ENCODE results near the gene FTO.

The FTO gene

GRCh38 chr16:54160939-54161897, 457.3 kb downstream of the FTO start:
- ChIA-PET CTCF (no interaction called here), POLR2A (ENCODE audit: low non-redundant PET) (no interaction called here)
- DNase-seq (ENCODE audit: low spot score) = no peak
- no peak for TF ChIP-seq CTCF (conservative IDR thresholded peaks at IDR 0.05; ENCODE audit: low read depth)
- no peak overlapping the region for H3K27ac ChIP-seq

GRCh38 chr16:54163197-54163843, 459.4 kb downstream of the FTO start:
- ChIA-PET CTCF (interaction anchor here (0.6 kb wide), 1 partner anchor 251 kb away, joined by 3 read pairs; no protein-coding TSS in a partner anchor), POLR2A (ENCODE audit: low non-redundant PET) (no interaction called here)
- H3K27ac ChIP-seq = no peak overlapping the region
- DNase-seq (ENCODE audit: low spot score) = no peak
- TF ChIP-seq CTCF (conservative IDR thresholded peaks at IDR 0.05; ENCODE audit: low read depth) = no peak

- TF ChIP-seq CTCF (conservative IDR thresholded peaks at IDR 0.05; ENCODE audit: low read depth) = no peak
- ChIA-PET CTCF (no interaction called here), POLR2A (ENCODE audit: low non-redundant PET) (no interaction called here)
- no peak overlapping the region for H3K27ac ChIP-seq
- no peak for DNase-seq (ENCODE audit: low spot score)
These were observed 460.8 kb downstream of the FTO start for GRCh38 chr16:54164789-54165173.

- no peak overlapping the region for H3K27ac ChIP-seq
- no peak for DNase-seq (ENCODE audit: low spot score)
- ChIA-PET CTCF (no interaction called here), POLR2A (ENCODE audit: low non-redundant PET) (no interaction called here)
- TF ChIP-seq CTCF (conservative IDR thresholded peaks at IDR 0.05; ENCODE audit: low read depth) = no peak
These were observed 461.4 kb downstream of the FTO start for GRCh38 chr16:54165174-54165911.

GRCh38 chr16:54165912-54166865, 462.2 kb downstream of the FTO start:
- no peak for TF ChIP-seq CTCF (conservative IDR thresholded peaks at IDR 0.05; ENCODE audit: low read depth)
- POLR2A ChIA-PET (ENCODE audit: low non-redundant PET) = no interaction called here
- DNase-seq (ENCODE audit: low spot score) = no peak
- H3K27ac ChIP-seq = no peak overlapping the region
- CTCF ChIA-PET = interaction anchor here (0.7 kb wide), 1 partner anchor 502 kb away, joined by 8 read pairs; no protein-coding TSS in a partner anchor

Data from RWPE1 (cell line).